ENCODE data around the gene SLC23A3. TPM values are rescaled to one million over a fixed set of nuclear protein-coding genes. Genes with fewer than 3 reads are reported as not detected.

SLC23A3 gene
- total RNA-seq, 4 donors from 2014 or later: 0.10 to 4.4 (median 1.0) TPM

DNA sequence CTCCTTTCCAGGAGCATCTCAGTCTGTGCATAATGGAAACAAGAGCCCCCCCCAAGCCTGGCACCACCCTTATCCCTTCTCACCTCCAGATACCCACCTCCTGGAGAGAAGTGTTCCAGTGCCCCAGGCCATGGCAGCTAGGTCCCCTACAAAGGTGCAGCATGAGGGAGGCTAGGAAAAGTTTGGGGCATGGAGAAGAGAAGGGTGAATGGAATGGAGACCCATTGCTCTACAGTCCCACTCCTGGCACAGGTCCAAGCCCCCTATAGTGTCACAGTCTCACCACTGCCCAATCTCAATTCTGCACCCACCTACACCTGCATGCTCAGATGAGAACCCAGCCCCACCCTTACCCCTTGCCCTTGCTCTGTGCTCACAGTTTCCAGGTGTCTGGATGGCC is 897 bp downstream of the SLC23A3 start:
- TF ChIP-seq POLR2A (IDR thresholded peaks at IDR 0.05): no peak
- TF ChIP-seq, protein P1, sequence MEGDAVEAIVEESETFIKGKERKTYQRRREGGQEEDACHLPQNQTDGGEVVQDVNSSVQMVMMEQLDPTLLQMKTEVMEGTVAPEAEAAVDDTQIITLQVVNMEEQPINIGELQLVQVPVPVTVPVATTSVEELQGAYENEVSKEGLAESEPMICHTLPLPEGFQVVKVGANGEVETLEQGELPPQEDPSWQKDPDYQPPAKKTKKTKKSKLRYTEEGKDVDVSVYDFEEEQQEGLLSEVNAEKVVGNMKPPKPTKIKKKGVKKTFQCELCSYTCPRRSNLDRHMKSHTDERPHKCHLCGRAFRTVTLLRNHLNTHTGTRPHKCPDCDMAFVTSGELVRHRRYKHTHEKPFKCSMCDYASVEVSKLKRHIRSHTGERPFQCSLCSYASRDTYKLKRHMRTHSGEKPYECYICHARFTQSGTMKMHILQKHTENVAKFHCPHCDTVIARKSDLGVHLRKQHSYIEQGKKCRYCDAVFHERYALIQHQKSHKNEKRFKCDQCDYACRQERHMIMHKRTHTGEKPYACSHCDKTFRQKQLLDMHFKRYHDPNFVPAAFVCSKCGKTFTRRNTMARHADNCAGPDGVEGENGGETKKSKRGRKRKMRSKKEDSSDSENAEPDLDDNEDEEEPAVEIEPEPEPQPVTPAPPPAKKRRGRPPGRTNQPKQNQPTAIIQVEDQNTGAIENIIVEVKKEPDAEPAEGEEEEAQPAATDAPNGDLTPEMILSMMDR (IDR thresholded peaks at IDR 0.05): no peak
- H3K4me3 ChIP-seq (ENCODE audit: low read depth, poor library complexity, severe bottlenecking): no peak overlapping the region
- DNase-seq (ENCODE audit: low spot score in 2 of 2): peak in 1 of 2 donors; percentile 74
- intact Hi-C loops (cut with DNase I; ENCODE audit: low total_unique reads): no loop called here

DNA sequence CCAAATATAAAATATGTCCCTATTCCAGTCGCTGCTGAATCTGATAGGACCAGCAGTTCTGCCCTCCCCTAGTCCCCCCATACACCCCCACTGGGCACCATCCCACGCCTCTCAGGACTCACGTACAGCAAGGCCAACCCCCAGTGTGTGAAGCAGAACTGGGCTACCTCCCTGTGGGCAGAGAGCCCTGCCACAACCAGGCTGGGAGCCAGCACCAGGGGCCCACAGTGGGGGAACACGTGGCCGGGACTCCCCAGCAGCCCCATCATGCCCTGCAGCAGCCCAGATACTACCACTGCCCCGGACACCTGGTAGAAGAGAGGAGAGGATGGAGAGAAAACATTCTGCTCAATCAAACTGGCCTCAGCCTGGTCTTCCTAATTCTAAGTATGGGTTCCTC is 1.3 kb downstream of the SLC23A3 start:
- TF ChIP-seq POLR2A (IDR thresholded peaks at IDR 0.05): no peak
- TF ChIP-seq, protein P1 (IDR thresholded peaks at IDR 0.05): no peak
- 41 to 55% methylated on average over 6 of the region's 6 CpGs for WGBS, 2 donors
- H3K4me3 ChIP-seq (ENCODE audit: low read depth, poor library complexity, severe bottlenecking): no peak overlapping the region
- DNase-seq (ENCODE audit: low spot score in 2 of 2): peak in 1 of 2 donors; percentile 67
- intact Hi-C loops (cut with DNase I; ENCODE audit: low total_unique reads): no loop called here

DNA sequence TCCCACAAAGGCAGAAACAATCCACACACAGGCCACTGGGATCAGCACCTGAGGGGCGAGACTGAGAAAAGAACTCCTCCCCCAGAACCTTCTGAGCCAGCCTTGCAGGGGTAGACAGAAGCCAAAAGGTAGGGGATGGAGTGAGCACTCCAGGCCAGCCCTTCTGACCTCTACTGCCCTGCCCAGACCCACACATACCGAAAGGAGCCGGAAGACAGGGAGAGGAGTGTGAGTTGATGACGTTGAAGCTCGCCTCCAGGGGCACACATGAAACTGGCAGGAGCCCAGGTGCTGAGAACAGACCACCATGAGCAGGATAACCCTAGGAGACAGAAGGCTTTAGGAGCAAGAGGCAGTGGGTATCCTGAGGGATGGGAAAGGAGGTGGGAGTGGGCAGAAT is 1.8 kb downstream of the SLC23A3 start:
- H3K4me3 ChIP-seq (ENCODE audit: low read depth, poor library complexity, severe bottlenecking): no peak overlapping the region
- peak in 1 of 2 donors; percentile 57 for DNase-seq (ENCODE audit: low spot score in 2 of 2)
- intact Hi-C loops (cut with DNase I; ENCODE audit: low total_unique reads): no loop called here
- TF ChIP-seq, protein P1 (IDR thresholded peaks at IDR 0.05): no peak
- no peak for TF ChIP-seq POLR2A (IDR thresholded peaks at IDR 0.05)
- WGBS, 2 donors: 63 to 69% methylated on average over 5 of the region's 5 CpGs

DNA sequence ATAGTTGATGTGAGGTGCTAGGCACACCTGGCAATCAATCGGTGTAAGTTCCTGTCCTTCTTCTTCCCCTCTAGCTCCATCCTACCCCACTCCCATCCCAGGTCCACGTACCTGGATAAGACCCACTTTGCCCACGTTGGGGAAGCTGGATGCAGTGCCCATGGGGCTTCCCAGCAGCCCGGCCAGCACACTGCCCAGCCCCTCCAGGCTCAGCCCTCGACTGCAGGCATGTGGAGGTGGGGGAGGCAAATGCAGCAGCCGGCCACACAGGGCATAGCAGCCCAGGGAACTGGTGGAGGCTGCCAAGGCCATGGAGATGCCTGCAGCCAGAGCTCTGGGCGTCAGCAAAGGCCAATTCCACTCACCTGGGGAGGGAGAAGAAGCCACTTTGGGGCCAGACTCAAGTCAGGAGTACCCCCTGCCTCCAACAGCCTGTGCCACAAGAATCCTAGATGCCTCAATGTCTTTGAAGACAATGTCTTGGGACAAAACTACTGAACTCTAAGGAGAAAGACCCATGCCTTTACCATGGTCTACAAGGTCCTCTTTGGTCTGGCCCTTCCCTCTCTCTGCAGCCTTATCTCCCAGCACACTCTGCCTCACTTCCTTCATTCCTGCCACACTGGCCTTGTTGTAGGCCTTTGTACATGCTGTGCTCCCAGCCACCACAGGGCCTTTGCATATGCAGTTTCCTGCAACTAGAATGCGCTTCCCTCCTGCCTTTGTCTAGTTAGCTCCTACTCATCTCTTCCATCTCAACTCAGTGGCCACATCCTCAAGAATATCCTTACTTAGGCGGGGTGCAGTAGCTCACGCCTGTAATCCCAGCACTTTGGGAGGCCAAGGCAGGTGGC is 4.5 kb downstream of the SLC23A3 start:
- 87 to 91% methylated on average over 9 to 10 of the region's 10 CpGs for WGBS, 2 donors
- intact Hi-C loops (cut with DNase I; ENCODE audit: low total_unique reads): no loop called here
- peak in 1 of 2 donors; percentile 68 for DNase-seq (ENCODE audit: low spot score in 2 of 2)
- TF ChIP-seq, protein P1 (IDR thresholded peaks at IDR 0.05): no peak
- no peak for TF ChIP-seq POLR2A (IDR thresholded peaks at IDR 0.05)
- H3K4me3 ChIP-seq (ENCODE audit: low read depth, poor library complexity, severe bottlenecking): no peak overlapping the region

DNA sequence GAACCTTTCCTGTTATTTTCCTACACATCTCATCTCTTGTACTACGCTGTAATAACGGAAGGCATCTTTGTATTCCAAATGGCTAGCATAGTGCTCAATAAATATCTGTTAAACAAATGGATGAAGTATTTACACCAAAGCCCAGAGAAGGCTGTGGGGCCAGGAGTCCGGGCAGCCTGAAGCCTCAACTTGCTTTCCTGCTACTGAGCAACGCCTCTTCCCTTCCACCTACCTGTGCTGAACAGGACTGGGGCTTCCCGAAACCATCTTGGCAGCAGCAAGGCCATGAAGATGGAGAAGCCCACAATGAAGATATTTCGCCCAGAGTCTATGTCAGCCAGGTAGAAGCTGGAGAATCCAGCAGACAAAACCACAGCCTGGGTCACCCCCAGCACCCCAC is 6.7 kb downstream of the SLC23A3 start:
- WGBS, 2 donors: 93 to 95% methylated on average over 6 of the region's 6 CpGs
- intact Hi-C loops (cut with DNase I; ENCODE audit: low total_unique reads): loop anchor here (5.0 kb wide), 1 partner anchor 134 kb away; no protein-coding TSS in a partner anchor
- no peak overlapping the region for H3K4me3 ChIP-seq (ENCODE audit: low read depth, poor library complexity, severe bottlenecking)
- peak in 1 of 2 donors; percentile 37 for DNase-seq (ENCODE audit: low spot score in 2 of 2)
- TF ChIP-seq, protein P1 (IDR thresholded peaks at IDR 0.05): no peak
- no peak for TF ChIP-seq POLR2A (IDR thresholded peaks at IDR 0.05)

Data from lower leg skin (tissue), 4 donors.